NCI-H2171 treated with DMSO at 0.1 percent for 48 hours (cell line): ENCODE measurements around the gene MLYCD.
"Not testable (repeated sequence)": the region's sequence is repeated elsewhere in the genome, so short reads cannot be mapped to it uniquely, and the experiment has no call there.

Experiments
- DNase-seq: peaks from one replicate; lab custom pipeline; 2025; lab: John Stamatoyannopoulos, UW

Gene MLYCD

GRCh38 chr16:83940630-83941378 lies 41.9 kb downstream of the MLYCD start:
- peak; percentile 96 for DNase-seq

- DNase-seq = not testable (repeated sequence)
These were observed 42.6 kb downstream of the MLYCD start for GRCh38 chr16:83941546-83941945.

DNA sequence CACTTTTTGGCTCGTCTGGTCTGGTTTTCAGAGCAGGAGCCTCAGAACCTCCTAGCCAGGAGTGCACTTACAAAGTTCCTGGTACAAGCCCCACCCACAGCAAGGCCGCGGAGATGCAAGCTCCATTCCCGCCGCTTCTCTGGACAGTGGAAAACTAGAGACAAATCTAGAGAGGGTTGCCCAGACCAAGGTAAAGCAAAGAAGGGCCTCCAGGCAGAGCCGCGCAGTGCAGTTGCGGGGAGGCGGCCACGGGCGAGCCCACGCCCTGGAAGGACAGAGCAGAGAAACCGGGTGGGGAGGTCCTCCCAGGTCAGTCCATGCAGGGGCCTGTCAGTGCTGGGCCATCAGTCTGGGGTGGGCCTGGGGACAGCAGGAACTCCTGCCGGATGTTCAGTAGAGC lies 43.2 kb downstream of the MLYCD start:
- no peak for DNase-seq

DNA sequence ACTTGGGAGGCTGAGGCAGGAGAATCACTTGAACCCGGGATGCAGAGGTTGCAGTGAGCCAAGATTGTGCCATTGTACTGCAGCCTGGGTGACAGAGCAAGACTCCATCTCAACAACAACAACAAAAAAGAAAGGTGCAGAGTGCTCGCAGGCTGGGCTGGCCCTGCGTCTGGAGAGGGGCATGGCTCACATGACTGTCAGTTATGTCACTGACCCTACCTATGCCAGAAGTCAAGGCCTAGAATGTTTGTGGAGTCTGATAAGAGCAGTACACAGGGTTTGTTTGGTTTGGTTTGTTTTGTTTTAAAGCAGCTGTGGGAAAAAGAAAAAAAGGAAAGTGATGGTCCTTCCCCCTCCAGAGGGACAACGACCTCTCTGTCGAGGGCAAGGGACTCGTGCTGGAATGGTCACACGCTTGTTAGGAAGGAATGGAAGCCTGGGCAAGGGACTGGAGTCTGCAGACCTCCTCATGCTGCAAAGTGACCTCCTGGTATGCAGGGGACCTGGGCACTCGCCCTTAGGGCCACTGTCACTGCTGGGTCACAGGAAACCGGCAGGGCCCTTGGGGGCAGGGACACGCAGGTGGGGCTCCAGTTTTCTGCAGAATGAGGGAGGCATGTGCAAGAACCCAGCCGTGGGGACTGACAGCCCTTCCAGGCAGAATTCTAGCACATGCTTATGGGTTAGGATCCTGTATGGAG lies 44.0 kb downstream of the MLYCD start:
- no peak for DNase-seq

- DNase-seq = no peak
These were observed 44.7 kb downstream of the MLYCD start for GRCh38 chr16:83943516-83944050.

DNA sequence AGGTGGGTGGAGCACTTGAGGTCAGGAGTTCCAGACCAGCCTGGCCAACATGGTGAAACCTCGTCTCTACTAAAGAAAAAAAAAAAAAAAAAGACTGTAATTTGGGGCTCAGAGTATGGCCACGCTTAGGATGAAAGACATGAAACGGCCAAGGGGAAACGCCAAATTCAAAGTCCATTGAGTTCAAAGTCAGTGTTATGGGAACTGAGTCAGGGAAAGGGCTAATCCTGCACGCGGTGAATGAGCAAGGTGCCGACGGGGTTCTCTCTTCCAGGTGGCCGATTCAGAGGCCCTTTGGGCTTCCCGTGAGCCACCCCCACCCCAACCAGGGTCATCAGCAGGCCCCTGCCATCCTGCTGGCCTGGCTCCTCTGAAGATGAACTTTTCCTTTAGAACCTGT lies 46.7 kb downstream of the MLYCD start:
- DNase-seq = no peak

- peak; percentile 38 for DNase-seq
These were observed 47.4 kb downstream of the MLYCD start for GRCh38 chr16:83946154-83946780.

GRCh38 chr16:83946781-83947566 lies 48.1 kb downstream of the MLYCD start:
- DNase-seq = no peak

DNA sequence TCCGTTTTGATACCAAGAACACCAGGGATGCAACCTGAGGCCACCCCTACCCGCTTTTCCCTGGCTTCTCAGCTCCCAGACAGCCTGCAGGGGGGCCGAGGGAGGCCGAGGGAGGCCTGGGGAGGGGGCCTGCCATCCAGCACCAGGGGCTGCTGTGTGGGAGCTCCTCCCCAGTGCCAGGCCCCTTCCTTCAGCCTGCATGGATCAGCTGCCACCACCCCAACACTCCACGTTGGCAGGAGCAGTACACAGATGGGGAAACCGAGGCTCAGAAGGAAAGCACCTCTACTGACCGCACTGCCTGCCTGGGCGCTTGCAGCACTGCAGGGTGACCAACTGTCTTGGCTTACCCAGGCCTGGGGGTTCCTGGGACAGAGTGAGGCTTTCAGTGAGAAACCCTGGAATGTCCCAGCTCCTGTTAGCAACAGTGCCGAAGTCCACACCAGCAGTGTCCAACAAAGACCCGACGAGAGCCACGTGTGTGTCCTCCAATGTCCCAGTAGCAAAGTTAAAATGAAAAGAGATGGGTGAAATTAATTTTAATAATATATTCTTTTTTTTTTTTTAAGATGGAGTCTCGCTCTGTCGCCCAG lies 48.8 kb downstream of the MLYCD start:
- no peak for DNase-seq

GRCh38 chr16:83948914-83949723 lies 50.2 kb downstream of the MLYCD start:
- DNase-seq = no peak

GRCh38 chr16:83949724-83950001 lies 50.7 kb downstream of the MLYCD start:
- DNase-seq = no peak

DNA sequence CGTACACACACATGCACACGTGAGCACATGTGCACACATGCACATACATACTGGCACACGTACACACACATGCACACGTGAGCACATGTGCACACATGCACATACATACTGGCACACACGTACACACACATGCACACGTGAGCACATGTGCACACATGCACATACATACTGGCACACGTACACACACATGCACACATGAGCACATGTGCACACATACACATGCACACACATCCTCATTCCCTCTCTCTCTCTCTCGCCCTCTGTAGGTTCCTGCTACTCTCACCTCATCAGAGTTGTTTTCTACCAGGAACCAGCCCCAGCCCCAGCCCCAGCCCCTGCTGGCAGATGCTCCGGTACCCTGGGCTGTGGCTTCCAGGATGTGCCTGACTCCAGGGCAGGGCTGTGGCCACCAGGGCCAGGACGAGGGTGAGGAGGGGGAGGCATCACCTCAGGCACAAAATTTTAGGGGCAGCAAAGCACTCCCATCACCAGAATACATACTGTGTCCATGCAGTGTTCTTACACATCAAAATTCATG lies 52.0 kb downstream of the MLYCD start:
- DNase-seq = peak; percentile 24

DNA sequence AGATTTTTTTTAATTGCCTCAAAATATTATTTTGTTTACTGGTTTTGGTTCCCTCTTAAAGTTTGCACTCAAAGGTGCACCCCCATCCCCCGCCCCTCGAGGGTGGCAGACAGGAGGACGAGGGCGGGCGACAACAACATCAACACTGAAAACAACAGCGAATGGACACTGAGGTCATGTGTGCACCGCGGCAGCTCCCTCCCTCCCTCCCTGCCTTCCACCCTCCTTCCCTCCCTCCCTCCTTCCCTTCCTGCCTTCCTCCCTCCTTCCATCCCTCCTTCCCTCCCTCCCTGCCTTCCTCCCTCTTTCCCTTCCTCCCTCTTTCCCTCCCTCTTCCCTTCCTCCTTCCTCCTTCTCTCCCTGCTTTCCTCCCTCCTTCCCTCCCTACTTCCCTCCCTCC lies 52.6 kb downstream of the MLYCD start:
- peak; percentile 35 for DNase-seq

DNA sequence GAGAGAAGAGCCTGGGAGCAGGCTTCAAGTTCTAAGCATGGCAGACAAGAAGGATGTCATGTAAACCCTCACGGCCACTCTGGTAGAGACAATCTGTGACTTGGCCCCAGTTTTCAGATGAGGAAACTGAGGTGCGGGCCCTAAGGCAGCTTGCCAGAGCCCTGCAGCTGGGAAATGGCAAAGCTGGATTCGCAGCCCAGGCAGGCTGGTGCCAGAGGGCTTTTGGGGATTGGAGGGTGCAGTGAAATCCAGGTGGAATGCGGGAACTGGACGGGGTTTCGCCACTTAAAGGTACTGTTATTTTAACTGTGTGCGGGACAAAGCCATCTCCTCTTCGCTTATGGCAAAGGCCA lies 53.6 kb downstream of the MLYCD start:
- DNase-seq = no peak

DNA sequence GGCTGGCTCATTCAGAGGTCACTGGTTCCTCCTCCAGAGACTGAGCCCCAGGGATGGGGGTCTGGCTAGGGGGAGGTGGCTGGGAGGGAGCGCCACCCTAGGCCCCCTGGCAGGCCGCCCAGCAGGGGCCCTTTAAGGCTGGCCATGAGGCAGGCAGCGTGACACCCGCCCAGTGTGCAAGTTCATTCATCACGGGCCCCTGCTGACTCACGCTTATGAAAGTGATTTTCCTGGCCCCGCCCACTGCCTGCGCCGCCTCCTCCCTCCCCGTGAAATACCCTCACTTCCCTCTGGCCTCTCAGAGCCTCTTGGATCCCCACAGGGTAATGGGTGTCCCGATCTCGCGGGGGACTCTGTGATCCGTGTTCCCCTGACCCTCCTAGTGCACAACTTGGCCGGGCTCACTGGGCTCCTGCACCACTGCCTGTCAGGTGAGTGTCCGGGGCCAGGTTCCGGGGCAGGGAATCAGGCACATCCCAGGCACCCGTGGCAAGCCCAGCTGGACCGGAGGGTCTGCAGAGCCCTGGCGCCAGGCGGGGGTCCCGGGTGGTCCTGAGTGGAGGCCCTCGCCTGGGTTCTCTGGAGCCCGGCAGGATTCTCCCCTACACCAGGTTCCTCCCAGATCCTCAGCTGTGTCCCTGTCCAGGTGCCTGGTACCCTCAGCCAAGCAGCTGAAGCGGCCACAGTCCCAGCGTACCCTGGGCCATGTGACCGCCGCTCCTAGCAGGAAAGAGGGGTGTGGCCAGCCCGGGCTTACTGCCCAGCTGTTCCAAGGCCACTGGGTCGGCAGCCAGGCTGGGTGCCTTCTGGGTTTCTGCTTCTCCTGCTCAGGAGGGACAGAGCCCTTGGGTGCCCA lies 54.3 kb downstream of the MLYCD start, which contains the start of gene OSGIN1:
TSS of gene OSGIN1 (plus strand) at position 301 of the 856 bp plus-strand sequence. CDS start 4,432 bp downstream, outside the sequence.
- peak; percentile 72 for DNase-seq

DNA sequence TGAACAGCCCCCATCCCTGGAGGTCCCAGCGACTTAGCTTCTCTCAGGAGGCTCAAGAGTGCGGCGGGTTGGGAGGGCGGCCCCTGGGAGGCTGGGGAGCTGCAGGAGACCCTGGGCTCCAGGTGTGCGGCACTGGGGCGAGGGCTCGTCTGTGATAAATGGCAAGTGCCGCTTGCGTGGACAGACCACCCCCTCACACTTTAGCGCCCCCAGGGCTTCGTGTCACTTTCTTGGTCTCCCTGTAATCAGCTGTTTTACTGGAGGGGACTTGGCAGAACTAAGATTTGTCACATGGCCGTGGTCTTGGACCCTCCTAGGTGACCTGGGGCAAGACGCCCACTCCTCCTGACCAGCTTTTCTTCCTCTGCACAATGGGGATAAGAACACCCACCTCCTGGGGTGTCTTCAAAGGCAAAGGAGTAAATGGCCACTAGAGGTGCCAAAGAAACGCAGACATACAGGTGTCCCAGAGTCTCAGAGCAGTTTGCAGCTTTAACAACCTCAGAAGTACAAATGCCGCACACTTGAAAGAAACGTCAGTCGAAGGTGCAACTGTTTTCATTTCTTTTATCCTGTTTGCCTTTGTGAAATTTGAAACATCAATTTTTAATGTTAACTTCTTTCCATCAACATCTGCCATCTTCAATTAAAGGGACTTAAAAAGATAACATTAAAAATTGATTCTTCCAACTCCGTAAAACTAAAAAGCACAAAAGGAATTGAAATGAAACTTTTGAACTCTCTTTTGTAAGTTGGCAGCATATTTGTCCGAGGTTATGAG lies 55.1 kb downstream of the MLYCD start:
- peak; percentile 66 for DNase-seq

GRCh38 chr16:83954577-83955016 lies 55.7 kb downstream of the MLYCD start:
- DNase-seq = no peak

DNA sequence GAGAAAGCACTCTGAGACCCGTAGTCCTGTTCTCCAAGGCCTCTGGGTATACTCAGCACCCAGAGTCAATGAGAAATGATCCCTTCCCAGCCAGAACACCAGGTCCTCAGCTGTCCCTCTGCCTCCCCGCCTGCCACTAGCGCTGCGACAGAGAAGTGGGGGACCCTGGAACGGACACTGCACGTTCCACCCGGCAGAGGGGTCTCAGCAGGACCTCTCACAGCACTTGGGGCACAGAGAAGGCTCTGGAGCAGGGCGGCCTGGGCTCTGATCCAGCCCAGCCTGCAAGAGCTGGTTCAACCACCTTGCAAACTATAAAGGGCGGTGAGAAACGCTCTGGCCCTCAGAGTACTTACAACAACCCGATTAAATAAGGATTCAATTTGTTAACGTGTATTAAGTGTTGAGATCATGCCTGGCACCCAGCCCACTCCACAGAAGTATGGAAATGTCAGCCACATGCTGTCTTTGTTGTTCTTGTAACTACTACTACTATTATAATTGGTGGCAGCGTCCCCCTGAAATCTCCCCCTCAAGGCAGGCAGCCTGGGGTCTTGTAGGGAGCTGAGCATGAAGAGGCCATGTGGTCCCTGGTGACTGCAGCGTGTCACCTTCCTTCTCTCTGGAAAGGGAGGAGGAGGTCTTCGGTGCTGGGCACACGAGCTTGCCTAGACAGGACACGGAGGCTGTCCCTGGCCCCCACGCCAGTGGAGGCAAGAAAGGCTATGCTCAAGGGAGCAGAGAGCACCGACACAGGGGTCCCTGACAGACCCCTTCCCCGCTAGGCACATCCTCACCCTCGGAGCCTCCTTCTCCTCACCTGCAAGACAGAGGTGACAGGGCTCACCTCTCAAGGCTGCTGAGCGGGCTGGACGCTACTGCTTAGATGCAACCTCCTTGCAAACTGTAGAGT lies 56.6 kb downstream of the MLYCD start:
- no peak for DNase-seq
